ENCODE results near the gene PHACTR3.

GRCh38 chr20:59752101-59752586, 147.8 kb downstream of the PHACTR3 start:
- TF ChIP-seq CTCF (conservative IDR thresholded peaks at IDR 0.05) (no peak), ZFX (IDR thresholded peaks at IDR 0.05) (no peak)

All from C4-2B (cell line).